ENCODE measurements around the gene AGRN. TPM values are rescaled to one million over a fixed set of nuclear protein-coding genes. Genes with fewer than 3 reads are reported as not detected.

The AGRN gene
- total RNA-seq, 1 donor = 7.9 TPM

DNA sequence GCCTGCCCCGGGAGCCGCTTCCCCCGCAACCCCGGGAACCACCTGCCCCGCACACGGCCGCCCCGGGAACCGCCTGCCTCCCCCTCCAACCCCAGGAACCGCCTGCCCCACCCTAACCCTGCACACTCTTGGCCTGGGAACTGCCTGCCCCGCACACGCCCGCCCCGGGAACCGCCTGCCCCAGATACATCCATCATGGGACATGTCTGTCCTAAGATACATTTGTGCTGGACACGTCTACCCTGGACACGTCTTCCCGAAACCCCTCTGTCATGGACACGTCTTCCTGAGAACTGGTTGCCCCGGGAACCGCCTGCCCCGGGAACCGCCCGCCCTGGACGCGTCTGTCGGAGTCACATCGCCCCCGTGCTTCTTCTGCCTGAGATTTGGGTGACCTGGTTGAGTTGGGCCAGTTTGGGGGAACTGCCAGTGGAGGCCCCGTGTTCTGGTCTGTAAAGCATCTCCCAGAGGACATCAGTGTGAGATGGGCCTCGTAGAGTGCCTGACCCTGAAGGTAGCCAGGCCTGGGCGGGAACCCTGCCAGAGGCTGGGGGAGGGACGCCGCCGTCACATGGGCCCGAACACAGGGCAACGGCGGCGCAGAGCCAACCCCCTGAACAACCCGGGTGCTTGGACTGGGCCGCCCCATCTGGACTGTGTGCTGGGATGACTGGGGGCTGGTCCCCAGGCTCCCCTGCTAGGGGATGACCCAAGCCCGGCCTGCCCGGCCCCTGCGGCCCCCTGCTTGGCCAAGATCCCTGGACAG, 41.7 kb upstream of the AGRN start:
- TF ChIP-seq, protein P1, sequence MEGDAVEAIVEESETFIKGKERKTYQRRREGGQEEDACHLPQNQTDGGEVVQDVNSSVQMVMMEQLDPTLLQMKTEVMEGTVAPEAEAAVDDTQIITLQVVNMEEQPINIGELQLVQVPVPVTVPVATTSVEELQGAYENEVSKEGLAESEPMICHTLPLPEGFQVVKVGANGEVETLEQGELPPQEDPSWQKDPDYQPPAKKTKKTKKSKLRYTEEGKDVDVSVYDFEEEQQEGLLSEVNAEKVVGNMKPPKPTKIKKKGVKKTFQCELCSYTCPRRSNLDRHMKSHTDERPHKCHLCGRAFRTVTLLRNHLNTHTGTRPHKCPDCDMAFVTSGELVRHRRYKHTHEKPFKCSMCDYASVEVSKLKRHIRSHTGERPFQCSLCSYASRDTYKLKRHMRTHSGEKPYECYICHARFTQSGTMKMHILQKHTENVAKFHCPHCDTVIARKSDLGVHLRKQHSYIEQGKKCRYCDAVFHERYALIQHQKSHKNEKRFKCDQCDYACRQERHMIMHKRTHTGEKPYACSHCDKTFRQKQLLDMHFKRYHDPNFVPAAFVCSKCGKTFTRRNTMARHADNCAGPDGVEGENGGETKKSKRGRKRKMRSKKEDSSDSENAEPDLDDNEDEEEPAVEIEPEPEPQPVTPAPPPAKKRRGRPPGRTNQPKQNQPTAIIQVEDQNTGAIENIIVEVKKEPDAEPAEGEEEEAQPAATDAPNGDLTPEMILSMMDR (IDR thresholded peaks at IDR 0.05; ENCODE audit: insufficient read depth, low read length) = no peak
- H3K4me3 ChIP-seq (ENCODE audit: low read depth, low read length) = no peak overlapping the region
- DNase-seq (ENCODE audit: low read depth) = no peak

DNA sequence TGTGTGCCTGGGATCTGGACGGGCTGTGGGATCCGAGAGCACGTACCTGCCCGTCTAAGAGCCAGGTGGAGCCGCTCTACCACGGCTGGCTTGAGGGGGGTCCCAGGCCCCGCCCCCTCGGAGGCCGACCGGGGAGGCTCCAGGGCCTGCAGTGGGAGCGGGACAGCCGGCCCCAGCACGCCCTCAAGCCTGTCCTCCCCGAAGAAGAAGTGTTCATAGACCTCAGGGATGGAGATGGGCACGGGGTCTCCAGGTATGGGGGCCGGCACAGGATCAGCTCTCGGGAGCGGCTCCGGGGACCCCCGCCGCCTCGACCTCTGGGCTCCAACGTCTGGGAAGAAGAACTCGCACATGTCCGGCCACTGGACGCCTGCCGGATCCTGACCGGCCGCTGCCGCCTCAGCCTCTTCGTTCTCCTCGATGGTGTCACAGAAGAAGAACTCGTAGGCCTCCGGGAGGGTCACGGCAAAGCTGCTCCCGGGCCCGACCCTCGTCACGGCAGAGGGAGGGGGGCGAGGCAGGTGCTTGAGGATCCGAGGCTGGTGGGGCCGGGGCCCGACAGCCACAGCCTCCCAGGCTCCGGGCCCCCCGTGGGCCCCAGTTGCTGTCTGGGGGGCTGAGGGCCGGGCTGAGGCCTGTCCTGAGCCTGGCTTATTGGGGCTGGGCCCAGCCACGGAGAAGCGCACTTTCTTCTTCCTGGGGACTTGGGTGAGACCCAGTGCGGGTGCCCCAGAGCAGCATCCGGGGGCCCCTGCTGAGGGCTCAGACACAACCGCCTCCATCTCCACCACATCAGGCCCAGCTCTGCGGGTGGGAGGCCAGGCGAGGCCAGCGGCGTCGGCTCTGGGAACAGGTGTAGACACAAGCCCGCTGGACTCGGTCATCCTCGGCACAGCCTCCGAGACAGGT, 40.8 kb upstream of the AGRN start:
- TF ChIP-seq, protein P1 (IDR thresholded peaks at IDR 0.05; ENCODE audit: insufficient read depth, low read length) = no peak
- no peak for DNase-seq (ENCODE audit: low read depth)
- H3K4me3 ChIP-seq (ENCODE audit: low read depth, low read length) = no peak overlapping the region

DNA sequence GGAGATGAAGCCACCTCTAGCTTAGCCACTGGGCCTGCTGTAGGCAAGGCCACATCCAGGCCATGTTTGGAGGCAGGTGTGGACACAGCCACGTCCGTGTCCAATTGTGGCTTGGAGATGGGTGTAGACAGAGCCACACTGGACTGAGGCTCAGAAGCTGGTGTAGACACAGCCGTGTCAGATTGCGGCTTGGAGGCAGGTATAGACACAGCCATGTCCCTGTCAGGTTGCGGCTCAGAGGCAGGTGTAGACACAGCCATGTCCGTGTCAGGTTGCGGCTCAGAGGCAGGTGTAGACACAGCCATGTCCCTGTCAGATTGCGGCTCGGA, 40.2 kb upstream of the AGRN start:
- no peak overlapping the region for H3K4me3 ChIP-seq (ENCODE audit: low read depth, low read length)
- DNase-seq (ENCODE audit: low read depth) = no peak
- TF ChIP-seq, protein P1 (IDR thresholded peaks at IDR 0.05; ENCODE audit: insufficient read depth, low read length) = no peak

DNA sequence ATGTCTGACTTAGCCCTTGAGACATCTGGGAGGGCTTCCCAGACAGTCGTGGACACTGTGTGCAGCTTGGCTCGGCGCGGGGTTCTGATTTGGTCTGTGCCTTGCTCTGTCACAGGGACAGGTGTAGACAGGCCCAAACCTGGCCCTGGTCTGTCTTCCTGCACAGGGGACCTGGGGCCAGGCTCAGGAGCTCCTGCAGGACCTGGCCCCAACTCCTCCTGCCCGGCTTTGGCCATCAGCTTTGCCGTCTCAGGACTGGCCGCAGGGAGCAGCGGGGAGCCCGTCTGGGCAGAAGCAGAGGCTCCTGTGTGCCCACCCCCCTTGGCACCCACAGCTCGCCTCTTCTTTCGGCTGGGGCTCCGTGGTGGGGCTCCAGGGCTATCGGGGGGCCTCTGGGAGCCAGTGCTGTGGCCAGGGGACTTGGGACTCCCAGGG, 39.8 kb upstream of the AGRN start:
- H3K4me3 ChIP-seq (ENCODE audit: low read depth, low read length) = no peak overlapping the region
- no peak for DNase-seq (ENCODE audit: low read depth)
- TF ChIP-seq, protein P1 (IDR thresholded peaks at IDR 0.05; ENCODE audit: insufficient read depth, low read length) = no peak

DNA sequence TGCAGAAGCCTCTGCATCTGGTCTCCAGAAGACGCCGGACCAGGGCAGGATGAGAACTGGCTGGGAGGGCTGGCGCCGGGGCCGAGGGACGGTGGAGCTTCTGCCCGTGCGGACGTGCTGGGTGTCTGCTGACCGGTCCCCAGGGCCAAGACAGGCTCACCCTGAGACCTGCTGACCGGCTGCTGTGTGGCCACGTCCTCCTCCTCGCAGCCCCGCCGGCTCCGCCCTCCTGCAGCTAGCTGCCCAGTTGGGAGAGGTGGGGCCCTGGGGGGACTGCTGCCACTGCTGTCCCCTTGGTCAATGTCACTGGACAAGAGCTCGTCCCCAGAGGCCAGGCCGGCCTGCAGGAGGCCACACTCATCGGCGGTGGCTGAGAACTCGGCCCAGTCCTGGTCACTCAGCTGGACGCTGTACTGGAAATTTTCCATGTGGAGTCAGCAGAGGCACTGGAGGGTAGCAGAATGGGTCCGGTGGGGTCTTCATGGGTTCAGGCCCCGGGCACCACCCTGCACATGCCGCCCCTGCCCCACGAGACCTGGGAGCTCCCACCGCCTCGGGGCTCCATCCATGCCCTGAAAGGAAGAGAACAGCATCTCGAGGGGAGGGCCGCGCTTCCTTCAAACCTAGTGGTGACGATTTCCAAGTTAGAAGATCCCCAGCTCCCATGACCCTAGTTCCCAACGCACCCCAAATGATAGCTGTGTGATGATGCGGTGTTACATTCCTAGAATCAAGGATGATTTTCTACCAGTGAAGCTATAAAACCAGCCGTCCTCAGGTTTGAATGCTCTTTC, 39.1 kb upstream of the AGRN start:
- H3K4me3 ChIP-seq (ENCODE audit: low read depth, low read length) = no peak overlapping the region
- TF ChIP-seq, protein P1 (IDR thresholded peaks at IDR 0.05; ENCODE audit: insufficient read depth, low read length) = no peak
- DNase-seq (ENCODE audit: low read depth) = no peak

DNA sequence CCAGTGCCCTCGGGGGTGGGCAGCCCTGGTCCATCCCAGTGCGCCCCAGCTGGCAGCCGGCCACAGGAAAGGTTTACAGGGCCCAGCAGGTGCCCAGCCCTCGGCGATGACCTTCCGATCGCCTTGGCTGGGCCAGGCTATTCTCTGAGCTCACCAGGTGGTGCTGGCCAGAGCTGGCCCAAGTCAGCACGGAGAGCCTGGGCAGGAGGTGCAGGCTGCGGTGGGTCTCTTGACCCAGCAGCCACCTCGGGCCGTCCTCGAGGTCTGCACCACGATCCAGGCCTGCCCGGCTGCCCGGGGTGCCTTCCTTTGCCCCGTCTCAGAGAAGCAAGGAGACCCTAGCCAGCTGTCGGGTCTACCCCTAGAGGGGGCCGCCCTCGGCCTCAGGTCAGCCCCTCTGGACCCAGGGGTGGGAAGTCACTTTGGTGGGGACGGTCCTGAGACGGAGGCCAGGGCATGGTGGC, 38.4 kb upstream of the AGRN start:
- TF ChIP-seq, protein P1 (IDR thresholded peaks at IDR 0.05; ENCODE audit: insufficient read depth, low read length) = no peak
- H3K4me3 ChIP-seq (ENCODE audit: low read depth, low read length) = no peak overlapping the region
- DNase-seq (ENCODE audit: low read depth) = no peak

Measured in fibroblast of the aortic adventitia (primary cell).